H1 (cell line): Measurements from ENCODE around the gene PCSK4. TPM values are rescaled to one million over a fixed set of nuclear protein-coding genes. Genes with fewer than 3 reads are reported as not detected.

Source experiments
- polyA plus RNA-seq, 7 experiments: library from polyadenylated mRNA; depleted of rRNA in 3 of 7; stranded (reverse) in 5 of 7; unstranded in 2 of 7; fragments of >200 nt in 5 of 7; fragments of 200-250 nt in 2 of 7; gene quantifications; 1 replicate in 5 of 7; 2 replicates in 1 of 7; 4 replicates in 1 of 7; pipeline versions ENCODE4 v1.2.1 to v1.2.3, GENCODE V29; 2011 to 2013; ENCODE audit warnings: missing spikeins in 2 of 7, mixed read lengths in 2 of 7
- total RNA-seq: library from RNA; stranded (reverse); fragmentation: NEBNext Ultra II Directional; extraction: Animal tissue kit (Norgen Biotek cat#: 25700); gene quantifications from 2 replicates; pipeline ENCODE4 v1.2.1, GENCODE V29; 2021
- TF ChIP-seq, protein P1 (sequence below): fragments of 300-600 bp; sonication (generic); IDR thresholded peaks from 2 replicates; pipeline ENCODE4 v1.7.1; 2012; ENCODE audit warnings: low read length, moderate library complexity, mild to moderate bottlenecking, inconsistent platforms; ENCODE audit not compliant: insufficient replicate concordance
- TF ChIP-seq, protein P2 (sequence below): IDR thresholded peaks from 2 replicates; pipeline ENCODE4 v1.6.1; 2012; ENCODE audit warnings: low read length, inconsistent platforms

The PCSK4 gene
- total and polyA plus RNA-seq, 2 of the 8 experiments (the other 6 are each of a cell fraction or from before 2014, with no cell fraction given), result 9.8 to 10.7 TPM

DNA sequence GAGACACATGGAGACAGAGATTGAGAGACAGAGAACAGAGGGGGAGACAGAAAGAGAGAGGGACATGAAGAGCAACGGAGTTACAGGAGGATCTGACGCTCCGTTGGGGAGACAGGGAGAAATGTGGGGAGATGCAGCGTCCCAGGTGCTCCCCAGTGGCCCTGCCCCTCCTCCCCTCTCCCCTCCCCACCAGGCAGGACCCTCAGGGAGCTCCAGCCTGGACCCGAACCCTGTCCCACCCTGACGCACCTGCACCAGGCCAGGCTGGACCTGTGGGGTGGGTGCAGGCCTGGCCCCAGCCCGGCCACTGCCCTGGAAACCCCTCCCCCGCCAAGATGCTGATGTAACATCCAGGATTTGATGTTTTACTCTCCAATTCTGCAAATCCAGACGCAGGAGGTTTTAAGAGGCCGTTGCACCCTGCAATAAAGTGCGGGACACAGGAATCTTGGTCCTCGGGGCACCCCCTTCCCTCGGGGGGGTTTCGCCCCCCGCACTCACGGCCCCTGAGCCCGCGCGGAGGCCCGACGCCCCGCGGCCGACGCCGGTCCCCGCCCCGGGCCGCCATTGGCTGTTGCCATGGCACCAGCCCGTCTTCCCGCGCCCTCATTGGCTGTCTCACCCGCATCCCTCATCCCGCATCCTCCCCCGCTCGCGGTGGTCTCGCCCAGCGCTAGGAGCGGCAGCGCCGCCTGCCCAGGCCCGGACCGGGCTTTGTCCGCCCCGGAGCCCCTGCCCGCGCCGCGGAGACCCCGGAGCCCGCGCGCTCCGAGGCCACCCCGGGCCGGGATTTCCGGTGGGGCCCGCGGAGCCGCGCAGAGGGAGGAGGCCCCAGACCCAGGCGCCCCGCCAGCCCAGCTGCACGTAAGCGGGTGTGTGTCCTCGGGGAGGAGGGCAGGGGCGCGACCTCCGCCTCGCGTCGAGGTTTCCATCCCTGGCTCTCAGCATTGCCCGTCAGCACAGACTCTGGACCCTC lies 40.4 kb downstream of the PCSK4 start, which contains the start of gene APC2 (continued):
- TF ChIP-seq, protein P1, sequence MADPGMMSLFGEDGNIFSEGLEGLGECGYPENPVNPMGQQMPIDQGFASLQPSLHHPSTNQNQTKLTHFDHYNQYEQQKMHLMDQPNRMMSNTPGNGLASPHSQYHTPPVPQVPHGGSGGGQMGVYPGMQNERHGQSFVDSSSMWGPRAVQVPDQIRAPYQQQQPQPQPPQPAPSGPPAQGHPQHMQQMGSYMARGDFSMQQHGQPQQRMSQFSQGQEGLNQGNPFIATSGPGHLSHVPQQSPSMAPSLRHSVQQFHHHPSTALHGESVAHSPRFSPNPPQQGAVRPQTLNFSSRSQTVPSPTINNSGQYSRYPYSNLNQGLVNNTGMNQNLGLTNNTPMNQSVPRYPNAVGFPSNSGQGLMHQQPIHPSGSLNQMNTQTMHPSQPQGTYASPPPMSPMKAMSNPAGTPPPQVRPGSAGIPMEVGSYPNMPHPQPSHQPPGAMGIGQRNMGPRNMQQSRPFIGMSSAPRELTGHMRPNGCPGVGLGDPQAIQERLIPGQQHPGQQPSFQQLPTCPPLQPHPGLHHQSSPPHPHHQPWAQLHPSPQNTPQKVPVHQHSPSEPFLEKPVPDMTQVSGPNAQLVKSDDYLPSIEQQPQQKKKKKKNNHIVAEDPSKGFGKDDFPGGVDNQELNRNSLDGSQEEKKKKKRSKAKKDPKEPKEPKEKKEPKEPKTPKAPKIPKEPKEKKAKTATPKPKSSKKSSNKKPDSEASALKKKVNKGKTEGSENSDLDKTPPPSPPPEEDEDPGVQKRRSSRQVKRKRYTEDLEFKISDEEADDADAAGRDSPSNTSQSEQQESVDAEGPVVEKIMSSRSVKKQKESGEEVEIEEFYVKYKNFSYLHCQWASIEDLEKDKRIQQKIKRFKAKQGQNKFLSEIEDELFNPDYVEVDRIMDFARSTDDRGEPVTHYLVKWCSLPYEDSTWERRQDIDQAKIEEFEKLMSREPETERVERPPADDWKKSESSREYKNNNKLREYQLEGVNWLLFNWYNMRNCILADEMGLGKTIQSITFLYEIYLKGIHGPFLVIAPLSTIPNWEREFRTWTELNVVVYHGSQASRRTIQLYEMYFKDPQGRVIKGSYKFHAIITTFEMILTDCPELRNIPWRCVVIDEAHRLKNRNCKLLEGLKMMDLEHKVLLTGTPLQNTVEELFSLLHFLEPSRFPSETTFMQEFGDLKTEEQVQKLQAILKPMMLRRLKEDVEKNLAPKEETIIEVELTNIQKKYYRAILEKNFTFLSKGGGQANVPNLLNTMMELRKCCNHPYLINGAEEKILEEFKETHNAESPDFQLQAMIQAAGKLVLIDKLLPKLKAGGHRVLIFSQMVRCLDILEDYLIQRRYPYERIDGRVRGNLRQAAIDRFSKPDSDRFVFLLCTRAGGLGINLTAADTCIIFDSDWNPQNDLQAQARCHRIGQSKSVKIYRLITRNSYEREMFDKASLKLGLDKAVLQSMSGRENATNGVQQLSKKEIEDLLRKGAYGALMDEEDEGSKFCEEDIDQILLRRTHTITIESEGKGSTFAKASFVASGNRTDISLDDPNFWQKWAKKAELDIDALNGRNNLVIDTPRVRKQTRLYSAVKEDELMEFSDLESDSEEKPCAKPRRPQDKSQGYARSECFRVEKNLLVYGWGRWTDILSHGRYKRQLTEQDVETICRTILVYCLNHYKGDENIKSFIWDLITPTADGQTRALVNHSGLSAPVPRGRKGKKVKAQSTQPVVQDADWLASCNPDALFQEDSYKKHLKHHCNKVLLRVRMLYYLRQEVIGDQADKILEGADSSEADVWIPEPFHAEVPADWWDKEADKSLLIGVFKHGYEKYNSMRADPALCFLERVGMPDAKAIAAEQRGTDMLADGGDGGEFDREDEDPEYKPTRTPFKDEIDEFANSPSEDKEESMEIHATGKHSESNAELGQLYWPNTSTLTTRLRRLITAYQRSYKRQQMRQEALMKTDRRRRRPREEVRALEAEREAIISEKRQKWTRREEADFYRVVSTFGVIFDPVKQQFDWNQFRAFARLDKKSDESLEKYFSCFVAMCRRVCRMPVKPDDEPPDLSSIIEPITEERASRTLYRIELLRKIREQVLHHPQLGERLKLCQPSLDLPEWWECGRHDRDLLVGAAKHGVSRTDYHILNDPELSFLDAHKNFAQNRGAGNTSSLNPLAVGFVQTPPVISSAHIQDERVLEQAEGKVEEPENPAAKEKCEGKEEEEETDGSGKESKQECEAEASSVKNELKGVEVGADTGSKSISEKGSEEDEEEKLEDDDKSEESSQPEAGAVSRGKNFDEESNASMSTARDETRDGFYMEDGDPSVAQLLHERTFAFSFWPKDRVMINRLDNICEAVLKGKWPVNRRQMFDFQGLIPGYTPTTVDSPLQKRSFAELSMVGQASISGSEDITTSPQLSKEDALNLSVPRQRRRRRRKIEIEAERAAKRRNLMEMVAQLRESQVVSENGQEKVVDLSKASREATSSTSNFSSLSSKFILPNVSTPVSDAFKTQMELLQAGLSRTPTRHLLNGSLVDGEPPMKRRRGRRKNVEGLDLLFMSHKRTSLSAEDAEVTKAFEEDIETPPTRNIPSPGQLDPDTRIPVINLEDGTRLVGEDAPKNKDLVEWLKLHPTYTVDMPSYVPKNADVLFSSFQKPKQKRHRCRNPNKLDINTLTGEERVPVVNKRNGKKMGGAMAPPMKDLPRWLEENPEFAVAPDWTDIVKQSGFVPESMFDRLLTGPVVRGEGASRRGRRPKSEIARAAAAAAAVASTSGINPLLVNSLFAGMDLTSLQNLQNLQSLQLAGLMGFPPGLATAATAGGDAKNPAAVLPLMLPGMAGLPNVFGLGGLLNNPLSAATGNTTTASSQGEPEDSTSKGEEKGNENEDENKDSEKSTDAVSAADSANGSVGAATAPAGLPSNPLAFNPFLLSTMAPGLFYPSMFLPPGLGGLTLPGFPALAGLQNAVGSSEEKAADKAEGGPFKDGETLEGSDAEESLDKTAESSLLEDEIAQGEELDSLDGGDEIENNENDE, result no peak
- TF ChIP-seq, protein P2, sequence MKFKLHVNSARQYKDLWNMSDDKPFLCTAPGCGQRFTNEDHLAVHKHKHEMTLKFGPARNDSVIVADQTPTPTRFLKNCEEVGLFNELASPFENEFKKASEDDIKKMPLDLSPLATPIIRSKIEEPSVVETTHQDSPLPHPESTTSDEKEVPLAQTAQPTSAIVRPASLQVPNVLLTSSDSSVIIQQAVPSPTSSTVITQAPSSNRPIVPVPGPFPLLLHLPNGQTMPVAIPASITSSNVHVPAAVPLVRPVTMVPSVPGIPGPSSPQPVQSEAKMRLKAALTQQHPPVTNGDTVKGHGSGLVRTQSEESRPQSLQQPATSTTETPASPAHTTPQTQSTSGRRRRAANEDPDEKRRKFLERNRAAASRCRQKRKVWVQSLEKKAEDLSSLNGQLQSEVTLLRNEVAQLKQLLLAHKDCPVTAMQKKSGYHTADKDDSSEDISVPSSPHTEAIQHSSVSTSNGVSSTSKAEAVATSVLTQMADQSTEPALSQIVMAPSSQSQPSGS, result no peak
